ENCODE results near the gene ENC1. TPM values are rescaled to one million over a fixed set of nuclear protein-coding genes. Genes with fewer than 3 reads are reported as not detected.

Gene ENC1
- total RNA-seq, 1 donor from 2014 or later = 6.6 TPM

- Mint-ChIP-seq H3K36me3 (ENCODE audit: low read depth) (no peaks in the 10 kb centered on the region), H3K4me3 (no peak overlapping the region), H3K27ac (no peak overlapping the region), H3K4me1 (no peaks in the 10 kb centered on the region), H3K27me3 (peaks cover 21% of the 10 kb centered on the region), H3K9me3 (no peaks in the 10 kb centered on the region)
- ChIA-PET CTCF (no interaction called here), POLR2A (no interaction called here)
- intact Hi-C loops (cut with micrococcal nuclease) = no loop called here
- ATAC-seq (ENCODE audit: low read depth) = no peak
- DNase-seq = no peak
- TF ChIP-seq, protein P1, sequence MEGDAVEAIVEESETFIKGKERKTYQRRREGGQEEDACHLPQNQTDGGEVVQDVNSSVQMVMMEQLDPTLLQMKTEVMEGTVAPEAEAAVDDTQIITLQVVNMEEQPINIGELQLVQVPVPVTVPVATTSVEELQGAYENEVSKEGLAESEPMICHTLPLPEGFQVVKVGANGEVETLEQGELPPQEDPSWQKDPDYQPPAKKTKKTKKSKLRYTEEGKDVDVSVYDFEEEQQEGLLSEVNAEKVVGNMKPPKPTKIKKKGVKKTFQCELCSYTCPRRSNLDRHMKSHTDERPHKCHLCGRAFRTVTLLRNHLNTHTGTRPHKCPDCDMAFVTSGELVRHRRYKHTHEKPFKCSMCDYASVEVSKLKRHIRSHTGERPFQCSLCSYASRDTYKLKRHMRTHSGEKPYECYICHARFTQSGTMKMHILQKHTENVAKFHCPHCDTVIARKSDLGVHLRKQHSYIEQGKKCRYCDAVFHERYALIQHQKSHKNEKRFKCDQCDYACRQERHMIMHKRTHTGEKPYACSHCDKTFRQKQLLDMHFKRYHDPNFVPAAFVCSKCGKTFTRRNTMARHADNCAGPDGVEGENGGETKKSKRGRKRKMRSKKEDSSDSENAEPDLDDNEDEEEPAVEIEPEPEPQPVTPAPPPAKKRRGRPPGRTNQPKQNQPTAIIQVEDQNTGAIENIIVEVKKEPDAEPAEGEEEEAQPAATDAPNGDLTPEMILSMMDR (IDR thresholded peaks at IDR 0.05) = no peak
These were observed 17.4 kb downstream of the ENC1 start for GRCh38 chr5:74623006-74623611.

DNA sequence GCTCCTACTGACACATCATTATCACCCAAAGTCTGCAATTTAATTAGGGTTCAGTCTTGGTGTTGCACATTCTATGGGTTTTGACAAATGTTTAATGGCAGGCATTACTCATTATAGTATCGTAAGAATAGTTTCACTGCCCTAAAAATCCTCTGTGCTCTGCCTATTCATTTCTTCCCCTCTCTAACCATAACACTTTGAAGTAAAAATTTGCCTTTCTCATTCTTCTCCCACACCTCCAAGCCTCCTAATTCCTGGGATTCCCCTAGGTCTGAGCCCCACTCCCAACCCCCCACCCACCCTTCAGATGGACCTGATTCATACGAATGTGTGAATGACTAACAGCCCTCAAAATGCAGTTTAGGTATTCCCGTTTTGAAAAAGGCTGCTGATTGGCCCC lies 18.4 kb downstream of the ENC1 start:
- Mint-ChIP-seq H3K4me3 (no peak overlapping the region), H3K9me3 (no peaks in the 10 kb centered on the region), H3K27me3 (peaks cover 21% of the 10 kb centered on the region), H3K36me3 (ENCODE audit: low read depth) (no peaks in the 10 kb centered on the region), H3K27ac (no peak overlapping the region), H3K4me1 (no peaks in the 10 kb centered on the region)
- DNase-seq (no peak), ATAC-seq (ENCODE audit: low read depth) (no peak)
- ChIA-PET CTCF (no interaction called here), POLR2A (no interaction called here)
- TF ChIP-seq, protein P1 (IDR thresholded peaks at IDR 0.05) = no peak
- intact Hi-C loops (cut with micrococcal nuclease) = no loop called here

DNA sequence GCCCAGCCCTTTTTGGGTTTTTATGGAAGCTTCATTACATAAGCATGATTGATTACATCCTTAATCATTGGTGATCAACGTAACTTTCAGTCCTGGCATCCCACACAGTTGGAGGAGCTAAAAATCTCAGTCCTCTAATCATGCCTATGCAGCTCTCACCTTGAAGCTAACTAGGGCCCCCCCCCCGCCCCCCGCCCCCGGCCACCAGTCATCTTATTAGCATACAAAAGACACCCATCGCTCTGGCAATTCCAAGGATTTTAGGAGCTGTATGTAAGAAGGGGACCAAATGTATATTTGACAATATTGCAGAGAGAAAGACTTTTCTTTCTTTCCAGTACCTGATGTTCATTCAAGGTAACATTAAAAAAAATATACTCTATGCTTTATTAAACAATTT lies 19.0 kb downstream of the ENC1 start:
- POLR2A ChIA-PET = no interaction called here
- Mint-ChIP-seq H3K36me3 (ENCODE audit: low read depth) (no peaks in the 10 kb centered on the region), H3K27me3 (peaks cover 21% of the 10 kb centered on the region), H3K27ac (no peak overlapping the region), H3K4me3 (no peak overlapping the region), H3K9me3 (no peaks in the 10 kb centered on the region), H3K4me1 (no peaks in the 10 kb centered on the region)
- DNase-seq = no peak
- TF ChIP-seq, protein P1 (IDR thresholded peaks at IDR 0.05) = no peak
- ATAC-seq (ENCODE audit: low read depth) = no peak
- CTCF ChIA-PET = no interaction called here
- intact Hi-C loops (cut with micrococcal nuclease) = no loop called here

DNA sequence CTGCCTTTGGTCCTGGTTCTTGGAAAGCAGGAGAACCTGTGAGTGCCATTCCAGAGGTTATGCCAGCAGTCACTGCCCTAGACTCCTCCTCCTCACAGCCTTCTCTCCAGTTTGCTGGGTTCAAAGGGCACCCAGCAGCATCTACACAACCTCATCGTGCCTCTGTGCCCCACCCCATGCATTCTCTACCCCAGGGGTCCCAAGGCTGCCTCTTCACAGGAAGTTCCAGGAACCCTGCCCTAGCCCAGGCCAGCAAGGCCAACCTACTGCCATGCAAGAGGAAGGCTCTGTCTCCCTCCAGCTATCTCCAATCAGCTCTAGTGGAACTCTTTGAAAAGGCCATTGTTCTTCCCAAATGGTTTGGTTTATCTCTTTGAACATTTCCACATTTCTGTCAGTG lies 21.2 kb downstream of the ENC1 start:
- DNase-seq (no peak), ATAC-seq (ENCODE audit: low read depth) (no peak)
- Mint-ChIP-seq H3K4me1 (no peaks in the 10 kb centered on the region), H3K27ac (no peak overlapping the region), H3K27me3 (peaks cover 19% of the 10 kb centered on the region), H3K36me3 (ENCODE audit: low read depth) (no peaks in the 10 kb centered on the region), H3K4me3 (no peak overlapping the region), H3K9me3 (no peaks in the 10 kb centered on the region)
- ChIA-PET CTCF (no interaction called here), POLR2A (no interaction called here)
- intact Hi-C loops (cut with micrococcal nuclease) = no loop called here
- TF ChIP-seq, protein P1 (IDR thresholded peaks at IDR 0.05) = no peak

- POLR2A ChIA-PET = interaction anchor here (0.6 kb wide), 1 partner anchor 146 kb away, joined by 3 read pairs; no protein-coding TSS in a partner anchor
- CTCF ChIA-PET = no interaction called here
- no peaks in the 10 kb centered on the region for H3K36me3 Mint-ChIP-seq (ENCODE audit: low read depth)
- H3K9me3 Mint-ChIP-seq = no peaks in the 10 kb centered on the region
- no peak overlapping the region for H3K4me3 Mint-ChIP-seq
- H3K27me3 Mint-ChIP-seq = peaks cover 19% of the 10 kb centered on the region
- no peak for ATAC-seq (ENCODE audit: low read depth)
- intact Hi-C loops (cut with micrococcal nuclease) = no loop called here
- no peaks in the 10 kb centered on the region for H3K4me1 Mint-ChIP-seq
- H3K27ac Mint-ChIP-seq = no peak overlapping the region
- TF ChIP-seq, protein P1 (IDR thresholded peaks at IDR 0.05) = no peak
- no peak for DNase-seq
These were observed 22.4 kb downstream of the ENC1 start for GRCh38 chr5:74618106-74618505.

All from activated B cell treated with CpG ODN at 0.5 μM for 24 hours (primary cell).